HL-60 (cell line): ENCODE measurements around the gene FOXF1.

Experiments used
- CTCF ChIP-seq: IDR thresholded peaks from one replicate; pipeline ENCODE4 v1.5.1; 2011; ENCODE audit warnings: low read length, control low read depth, inconsistent platforms; ENCODE audit not compliant: insufficient read depth
- GABPA ChIP-seq: IDR thresholded peaks from 2 replicates; pipeline ENCODE4 v1.6.1; 2012; ENCODE audit warnings: low read depth
- POLR2AphosphoS5 ChIP-seq: IDR thresholded peaks from 2 replicates; pipeline ENCODE4 v1.6.1; 2012; ENCODE audit warnings: low read depth
- SPI1 ChIP-seq: IDR thresholded peaks from 2 replicates; pipeline ENCODE4 v1.6.1; 2012; ENCODE audit warnings: low read depth, mild to moderate bottlenecking, borderline replicate concordance
- TF ChIP-seq, protein P1 (sequence below): IDR thresholded peaks from 2 replicates; pipeline ENCODE4 v1.6.1; 2012; ENCODE audit warnings: low read depth; ENCODE audit not compliant: insufficient replicate concordance

DNA sequence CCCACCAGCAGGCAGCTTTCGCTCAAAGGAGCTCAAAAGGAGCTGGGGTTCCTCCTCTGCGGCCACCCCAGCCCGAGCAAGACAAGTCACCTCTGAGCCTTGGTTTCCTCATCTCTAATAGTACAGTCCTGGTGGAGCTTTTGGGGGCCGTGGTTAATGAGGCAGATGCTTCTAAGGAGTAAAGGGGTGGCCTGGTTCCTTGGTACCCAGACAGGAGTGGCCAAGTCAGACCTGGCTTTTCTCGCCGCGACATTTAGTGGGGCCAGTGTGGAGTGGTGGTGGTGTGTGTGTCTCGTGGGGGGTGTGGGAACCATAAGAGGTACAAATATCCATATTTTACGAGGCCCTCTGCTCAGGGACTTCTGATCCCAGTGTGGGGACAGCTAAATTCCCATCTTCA lies 6.7 kb downstream of the FOXF1 start:
- TF ChIP-seq POLR2AphosphoS5 (no peak), CTCF (no peak), GABPA (no peak), SPI1 (no peak)
- TF ChIP-seq, protein P1, sequence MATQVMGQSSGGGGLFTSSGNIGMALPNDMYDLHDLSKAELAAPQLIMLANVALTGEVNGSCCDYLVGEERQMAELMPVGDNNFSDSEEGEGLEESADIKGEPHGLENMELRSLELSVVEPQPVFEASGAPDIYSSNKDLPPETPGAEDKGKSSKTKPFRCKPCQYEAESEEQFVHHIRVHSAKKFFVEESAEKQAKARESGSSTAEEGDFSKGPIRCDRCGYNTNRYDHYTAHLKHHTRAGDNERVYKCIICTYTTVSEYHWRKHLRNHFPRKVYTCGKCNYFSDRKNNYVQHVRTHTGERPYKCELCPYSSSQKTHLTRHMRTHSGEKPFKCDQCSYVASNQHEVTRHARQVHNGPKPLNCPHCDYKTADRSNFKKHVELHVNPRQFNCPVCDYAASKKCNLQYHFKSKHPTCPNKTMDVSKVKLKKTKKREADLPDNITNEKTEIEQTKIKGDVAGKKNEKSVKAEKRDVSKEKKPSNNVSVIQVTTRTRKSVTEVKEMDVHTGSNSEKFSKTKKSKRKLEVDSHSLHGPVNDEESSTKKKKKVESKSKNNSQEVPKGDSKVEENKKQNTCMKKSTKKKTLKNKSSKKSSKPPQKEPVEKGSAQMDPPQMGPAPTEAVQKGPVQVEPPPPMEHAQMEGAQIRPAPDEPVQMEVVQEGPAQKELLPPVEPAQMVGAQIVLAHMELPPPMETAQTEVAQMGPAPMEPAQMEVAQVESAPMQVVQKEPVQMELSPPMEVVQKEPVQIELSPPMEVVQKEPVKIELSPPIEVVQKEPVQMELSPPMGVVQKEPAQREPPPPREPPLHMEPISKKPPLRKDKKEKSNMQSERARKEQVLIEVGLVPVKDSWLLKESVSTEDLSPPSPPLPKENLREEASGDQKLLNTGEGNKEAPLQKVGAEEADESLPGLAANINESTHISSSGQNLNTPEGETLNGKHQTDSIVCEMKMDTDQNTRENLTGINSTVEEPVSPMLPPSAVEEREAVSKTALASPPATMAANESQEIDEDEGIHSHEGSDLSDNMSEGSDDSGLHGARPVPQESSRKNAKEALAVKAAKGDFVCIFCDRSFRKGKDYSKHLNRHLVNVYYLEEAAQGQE = no peak
